ENCODE measurements around the gene RNU5B-1.

RNU5B-1 gene

GRCh38 chr15:65289261-65289854 lies 15.1 kb upstream of the RNU5B-1 start:
- no peak for DNase-seq

GRCh38 chr15:65290228-65290627 lies 14.2 kb upstream of the RNU5B-1 start:
- no peak for DNase-seq

GRCh38 chr15:65292938-65293518 lies 11.4 kb upstream of the RNU5B-1 start:
- DNase-seq, result no peak

DNA sequence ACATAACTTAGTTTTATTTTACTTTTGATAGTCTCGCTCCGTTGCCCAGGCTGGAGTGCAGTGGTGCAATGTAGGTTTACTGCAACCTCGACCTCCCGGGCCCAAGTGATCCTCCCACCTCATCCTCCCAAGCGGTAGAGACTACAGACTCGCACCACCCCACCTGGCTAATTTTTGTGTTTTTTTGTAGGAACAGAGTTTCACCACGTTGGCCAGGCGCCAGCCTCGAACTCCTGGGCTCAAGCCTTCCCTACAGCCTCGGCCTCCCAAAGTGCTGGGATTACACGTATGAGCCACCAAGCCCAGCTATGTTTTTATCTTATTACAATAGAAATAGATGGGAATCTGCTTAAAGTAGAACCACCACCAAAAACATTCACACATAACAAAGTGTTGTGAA lies 5.7 kb upstream of the RNU5B-1 start:
- DNase-seq, result no peak

DNA sequence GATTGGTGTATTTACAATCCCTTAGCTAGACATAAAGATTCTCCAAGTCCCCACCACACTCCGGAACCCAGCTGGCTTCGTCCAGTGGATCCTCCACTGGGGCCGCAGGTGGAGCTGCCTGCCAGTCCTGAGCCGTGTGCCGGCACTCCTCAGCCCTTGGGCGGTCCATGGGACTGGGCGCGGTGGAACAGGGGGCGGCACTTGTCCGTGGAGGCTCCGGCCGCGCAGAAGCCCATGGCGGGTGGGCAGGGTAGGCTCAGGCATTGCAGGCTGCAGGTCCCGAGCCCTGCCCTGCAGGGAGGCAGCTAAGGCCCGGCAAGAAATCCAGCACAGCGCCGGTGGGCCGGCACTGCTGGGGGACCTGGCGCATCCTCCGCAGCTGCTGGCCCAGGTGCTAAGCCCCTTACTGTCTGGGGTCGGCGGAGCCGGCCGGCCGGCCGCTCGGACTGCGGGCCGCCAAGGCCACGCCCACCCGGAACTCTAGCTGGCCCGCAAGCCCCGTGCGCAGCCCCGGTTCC lies 3.5 kb upstream of the RNU5B-1 start:
- DNase-seq, result no peak

DNA sequence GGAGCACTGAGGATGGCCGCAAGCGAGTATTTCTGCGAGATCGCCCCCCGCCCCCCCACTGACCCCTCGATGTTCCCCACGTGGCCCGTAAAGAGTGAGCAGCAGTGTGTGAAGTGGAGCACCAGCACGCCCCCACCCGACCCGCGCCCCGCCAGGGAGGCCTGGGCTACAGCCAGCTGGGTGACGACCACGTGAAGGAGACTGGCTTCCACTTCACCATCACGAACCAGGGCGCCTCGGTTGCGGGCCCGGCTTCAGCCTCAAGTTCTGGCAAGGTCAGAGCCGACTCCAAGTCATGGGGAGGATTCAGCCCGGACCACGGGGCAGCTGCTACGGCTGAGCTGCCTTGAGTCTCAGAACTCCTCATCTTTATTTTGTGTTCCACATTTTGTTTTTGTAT lies 2.4 kb upstream of the RNU5B-1 start:
- no peak for DNase-seq

GRCh38 chr15:65303687-65304380 lies 643 bp upstream of the RNU5B-1 start:
- peak; percentile 14 for DNase-seq

GRCh38 chr15:65305150-65305758 lies 777 bp downstream of the RNU5B-1 start:
- peak; percentile 37 for DNase-seq

DNA sequence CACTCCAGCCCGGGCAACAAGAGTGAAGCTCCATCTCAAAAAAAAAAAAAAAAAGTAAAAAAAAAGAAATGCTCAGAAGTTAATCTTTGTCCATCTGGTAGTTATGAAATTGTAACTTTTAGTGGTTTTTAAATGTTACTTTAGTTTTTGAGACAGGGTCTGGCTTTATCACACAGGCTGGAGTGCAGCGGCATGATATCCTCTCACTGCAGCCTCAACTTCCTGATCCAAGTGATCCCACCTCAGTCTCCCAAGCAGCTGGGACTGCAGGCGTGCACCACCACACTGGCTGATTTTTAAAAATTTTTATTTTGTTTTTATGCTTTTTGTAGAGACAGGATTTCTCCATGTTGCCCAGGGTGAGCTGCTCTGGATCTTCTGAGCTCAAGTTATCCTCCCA lies 1.3 kb downstream of the RNU5B-1 start:
- DNase-seq, result peak; percentile 9

- DNase-seq, result no peak
Measured at GRCh38 chr15:65306551-65306950, 2.1 kb downstream of the RNU5B-1 start.

DNA sequence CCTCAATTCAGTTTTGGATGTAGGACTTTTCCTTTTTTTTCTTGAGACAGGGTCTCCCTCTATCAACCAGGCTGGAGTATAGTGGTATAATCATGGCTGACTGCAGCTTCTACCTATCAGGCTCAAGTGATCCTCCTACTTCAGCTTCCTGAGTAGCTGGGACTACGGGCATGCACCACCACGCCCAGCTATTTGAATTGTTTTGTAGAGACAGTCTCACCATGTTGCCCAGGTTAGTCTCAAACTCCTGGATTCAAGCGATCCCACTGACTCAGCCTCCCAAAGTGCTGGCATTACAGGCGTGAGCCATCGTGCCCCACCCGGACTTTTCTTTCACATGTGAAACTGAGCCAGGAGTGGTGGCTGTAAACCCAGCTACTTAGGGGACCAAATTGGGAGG lies 3.5 kb downstream of the RNU5B-1 start:
- no peak for DNase-seq

DNA sequence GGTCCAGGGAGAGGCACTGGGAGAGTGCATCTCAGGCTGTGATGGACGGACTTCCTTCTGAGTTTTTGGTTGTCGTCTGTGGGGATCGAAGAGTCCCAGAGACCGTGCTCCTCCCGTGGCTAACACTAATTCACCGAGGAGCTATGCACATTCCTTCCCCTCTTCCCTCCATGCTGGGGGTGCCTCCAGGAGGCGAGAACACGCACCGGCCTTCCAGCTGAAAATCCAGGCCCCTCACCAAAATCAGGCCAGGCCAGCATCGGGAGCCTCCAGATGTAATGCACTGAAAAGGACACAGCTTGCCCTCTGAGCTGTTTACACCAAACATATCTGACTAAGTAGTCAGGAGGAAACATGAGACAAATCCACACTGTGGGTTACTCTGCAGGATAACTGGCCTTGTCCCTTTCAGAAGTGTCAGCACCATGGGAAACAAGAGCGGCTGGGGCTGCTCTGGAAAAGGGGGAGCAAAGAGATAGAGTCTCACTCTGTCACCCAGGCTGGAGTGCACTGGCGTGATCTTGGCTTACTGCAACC lies 5.5 kb downstream of the RNU5B-1 start:
- no peak for DNase-seq

- DNase-seq, result no peak
Measured at GRCh38 chr15:65310431-65311137, 6.1 kb downstream of the RNU5B-1 start.

DNA sequence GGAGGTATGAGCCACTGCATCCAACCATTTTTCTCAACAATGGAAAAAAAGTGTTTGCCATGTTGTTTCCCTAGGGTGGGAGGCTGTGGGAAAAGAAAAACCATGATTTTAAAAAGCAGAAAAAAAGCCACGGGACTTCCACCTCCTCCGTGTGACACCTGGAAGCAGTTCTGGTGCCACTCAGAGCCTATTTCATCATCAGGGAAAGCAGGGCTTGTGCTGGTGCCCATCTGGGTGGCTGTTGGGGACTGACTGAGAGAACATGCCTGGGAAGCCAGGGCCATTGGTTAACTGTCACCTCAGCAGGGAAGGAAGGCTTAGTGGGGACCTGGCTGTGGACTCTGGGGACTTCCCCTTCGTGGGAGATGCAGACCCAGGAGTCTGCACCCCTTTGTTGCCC lies 7.3 kb downstream of the RNU5B-1 start:
- no peak for DNase-seq

GRCh38 chr15:65312400-65312916 lies 8.0 kb downstream of the RNU5B-1 start:
- DNase-seq, result no peak

GRCh38 chr15:65318870-65319356 lies 14.4 kb downstream of the RNU5B-1 start:
- DNase-seq, result peak; percentile 80

GRCh38 chr15:65323071-65323511 lies 18.6 kb downstream of the RNU5B-1 start:
- no peak for DNase-seq

- DNase-seq, result no peak
Measured at GRCh38 chr15:65326117-65326526, 21.6 kb downstream of the RNU5B-1 start.

DNA sequence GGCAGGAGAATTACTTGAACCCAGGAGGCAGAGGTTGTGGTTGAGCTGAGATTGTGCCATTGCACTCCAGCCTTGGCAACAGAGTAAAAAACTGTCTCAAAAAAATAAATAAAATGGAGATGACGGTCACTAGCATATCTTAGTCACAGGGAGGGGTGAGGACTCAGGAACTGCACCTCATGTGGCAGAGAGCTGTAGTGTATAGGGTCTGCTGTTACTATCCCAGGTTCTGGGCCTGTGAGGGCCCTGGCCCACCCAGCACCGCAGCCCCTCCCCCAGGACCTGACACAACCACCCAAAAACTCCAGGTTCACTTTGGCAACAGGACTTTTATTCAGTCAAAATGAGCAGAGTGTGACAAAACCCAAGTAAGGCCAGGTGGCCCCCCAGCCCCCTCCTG lies 22.3 kb downstream of the RNU5B-1 start:
- DNase-seq, result no peak

GRCh38 chr15:65327651-65328393 lies 23.3 kb downstream of the RNU5B-1 start:
- no peak for DNase-seq

GRCh38 chr15:65328506-65329287 lies 24.2 kb downstream of the RNU5B-1 start:
- no peak for DNase-seq
